ENCODE measurements around the gene SBF2.
"Not testable (repeated sequence)": the region's sequence is repeated elsewhere in the genome, so short reads cannot be mapped to it uniquely, and the experiment has no call there.

SBF2 gene

DNA sequence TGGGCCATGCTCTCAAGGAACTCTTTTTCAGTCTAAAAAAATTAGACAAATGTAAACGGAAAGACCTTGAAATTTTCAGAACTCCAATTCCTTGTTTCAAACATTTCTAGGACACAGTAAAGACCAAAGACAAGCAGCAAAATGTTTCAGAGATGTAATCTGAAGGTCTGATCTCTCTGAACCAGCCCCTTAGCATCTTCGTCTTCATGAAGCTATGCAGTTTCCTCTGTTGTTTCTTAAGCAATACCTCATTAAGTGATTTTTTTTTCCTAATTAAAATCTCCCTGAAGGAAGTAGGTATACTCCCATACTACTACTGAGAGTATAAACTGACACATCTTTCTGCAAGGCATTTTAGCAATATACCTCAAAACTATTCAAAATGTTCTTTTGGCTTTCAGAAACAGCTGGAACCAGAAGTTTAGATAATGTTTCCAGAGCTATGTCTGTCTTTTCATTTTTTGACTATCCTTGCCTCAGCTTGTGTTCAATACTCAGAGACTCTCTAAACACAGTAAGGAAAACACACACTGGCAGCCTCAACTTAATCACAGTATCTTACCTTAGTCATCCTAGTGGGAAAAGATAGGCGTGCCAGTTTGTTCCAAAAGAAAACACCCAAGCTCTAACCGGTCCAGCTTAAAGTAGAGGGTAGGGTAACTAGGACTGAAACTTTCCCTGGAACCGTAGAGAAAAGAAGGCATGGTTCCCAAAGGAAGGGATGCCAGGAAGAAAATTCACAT lies 25.1 kb downstream of the SBF2 start:
- H3K36me3 ChIP-seq (ENCODE audit: insufficient read depth, low read length) = no peaks in the 10 kb centered on the region
- peaks cover 6% of the 10 kb centered on the region for H3K79me2 ChIP-seq (ENCODE audit: insufficient read depth, low read length)
- no peaks in the 10 kb centered on the region for H3K4me1 ChIP-seq (ENCODE audit: insufficient read depth, low read length)
- no peak overlapping the region for H3K4me3 ChIP-seq (ENCODE audit: low read depth in 1 of 2, low read length in 2 of 2)
- no peak overlapping the region for H3K27ac ChIP-seq (ENCODE audit: low read length)
- no peak overlapping the region for H2AFZ ChIP-seq (ENCODE audit: low read depth, low read length)
- H3K9me3 ChIP-seq (ENCODE audit: insufficient read depth, low read length, severe bottlenecking) = no peaks in the 10 kb centered on the region
- no peak overlapping the region for H3K9ac ChIP-seq (ENCODE audit: low read depth, low read length)
- TF ChIP-seq, protein P1, sequence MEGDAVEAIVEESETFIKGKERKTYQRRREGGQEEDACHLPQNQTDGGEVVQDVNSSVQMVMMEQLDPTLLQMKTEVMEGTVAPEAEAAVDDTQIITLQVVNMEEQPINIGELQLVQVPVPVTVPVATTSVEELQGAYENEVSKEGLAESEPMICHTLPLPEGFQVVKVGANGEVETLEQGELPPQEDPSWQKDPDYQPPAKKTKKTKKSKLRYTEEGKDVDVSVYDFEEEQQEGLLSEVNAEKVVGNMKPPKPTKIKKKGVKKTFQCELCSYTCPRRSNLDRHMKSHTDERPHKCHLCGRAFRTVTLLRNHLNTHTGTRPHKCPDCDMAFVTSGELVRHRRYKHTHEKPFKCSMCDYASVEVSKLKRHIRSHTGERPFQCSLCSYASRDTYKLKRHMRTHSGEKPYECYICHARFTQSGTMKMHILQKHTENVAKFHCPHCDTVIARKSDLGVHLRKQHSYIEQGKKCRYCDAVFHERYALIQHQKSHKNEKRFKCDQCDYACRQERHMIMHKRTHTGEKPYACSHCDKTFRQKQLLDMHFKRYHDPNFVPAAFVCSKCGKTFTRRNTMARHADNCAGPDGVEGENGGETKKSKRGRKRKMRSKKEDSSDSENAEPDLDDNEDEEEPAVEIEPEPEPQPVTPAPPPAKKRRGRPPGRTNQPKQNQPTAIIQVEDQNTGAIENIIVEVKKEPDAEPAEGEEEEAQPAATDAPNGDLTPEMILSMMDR (IDR thresholded peaks at IDR 0.05; ENCODE audit: borderline replicate concordance, extremely low read depth, low read length, poor library complexity, severe bottlenecking) = no peak
- no peak for TF ChIP-seq EZH2 (IDR thresholded peaks at IDR 0.05; ENCODE audit: borderline replicate concordance, low read depth, low read length, severe bottlenecking)
- ATAC-seq (ENCODE audit: insufficient read depth, low read depth) (no peak), DNase-seq (no peak)
- no peak overlapping the region for H3K4me2 ChIP-seq (ENCODE audit: insufficient read depth, low read length)
- peaks cover 4% of the 10 kb centered on the region; the same call in 1 of the 2 replicates for H4K20me1 ChIP-seq (ENCODE audit: insufficient read depth, low read length)
- no peaks in the 10 kb centered on the region for H3K27me3 ChIP-seq (ENCODE audit: insufficient read depth, low read length, poor library complexity)

- H3K4me1 ChIP-seq (ENCODE audit: insufficient read depth, low read length) = no peaks in the 10 kb centered on the region
- peaks cover 4% of the 10 kb centered on the region; the same call in 1 of the 2 replicates for H4K20me1 ChIP-seq (ENCODE audit: insufficient read depth, low read length)
- no peaks in the 10 kb centered on the region for H3K27me3 ChIP-seq (ENCODE audit: insufficient read depth, low read length, poor library complexity)
- H3K9ac ChIP-seq (ENCODE audit: low read depth, low read length) = no peak overlapping the region
- no peak overlapping the region for H2AFZ ChIP-seq (ENCODE audit: low read depth, low read length)
- ATAC-seq (ENCODE audit: insufficient read depth, low read depth) (no peak), DNase-seq (no peak)
- H3K4me3 ChIP-seq (ENCODE audit: low read depth in 1 of 2, low read length in 2 of 2) = no peak overlapping the region
- H3K36me3 ChIP-seq (ENCODE audit: insufficient read depth, low read length) = no peaks in the 10 kb centered on the region
- H3K9me3 ChIP-seq (ENCODE audit: insufficient read depth, low read length, severe bottlenecking) = no peaks in the 10 kb centered on the region
- TF ChIP-seq, protein P1 (IDR thresholded peaks at IDR 0.05; ENCODE audit: borderline replicate concordance, extremely low read depth, low read length, poor library complexity, severe bottlenecking) = no peak
- no peak for TF ChIP-seq EZH2 (IDR thresholded peaks at IDR 0.05; ENCODE audit: borderline replicate concordance, low read depth, low read length, severe bottlenecking)
- peaks cover 6% of the 10 kb centered on the region for H3K79me2 ChIP-seq (ENCODE audit: insufficient read depth, low read length)
- H3K27ac ChIP-seq (ENCODE audit: low read length) = no peak overlapping the region
- no peak overlapping the region for H3K4me2 ChIP-seq (ENCODE audit: insufficient read depth, low read length)
These were observed 26.2 kb downstream of the SBF2 start for GRCh38 chr11:10267821-10268220.

GRCh38 chr11:10265936-10266335 lies 28.1 kb downstream of the SBF2 start:
- no peak overlapping the region for H3K27ac ChIP-seq (ENCODE audit: low read length)

DNA sequence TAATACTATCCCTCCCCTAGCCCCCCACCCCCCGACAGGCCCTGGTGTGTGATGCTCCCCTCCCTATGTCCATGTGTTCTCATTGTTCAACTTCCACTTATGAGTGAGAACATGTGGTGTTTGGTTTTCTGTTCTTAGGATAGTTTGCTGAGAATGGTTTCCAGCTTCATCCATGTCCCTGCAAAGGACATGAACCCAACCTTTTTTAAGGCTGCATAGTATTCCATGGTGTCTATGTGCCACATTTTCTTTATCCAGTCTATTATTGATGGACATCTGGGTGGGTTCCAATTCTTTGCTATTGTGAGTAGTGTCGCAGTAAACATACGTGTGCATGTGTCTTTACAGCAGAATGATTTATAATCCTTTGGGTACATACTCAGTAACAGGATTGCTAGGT lies 29.3 kb downstream of the SBF2 start:
- not testable (repeated sequence) for H3K36me3 ChIP-seq (ENCODE audit: insufficient read depth, low read length); H3K9me3 ChIP-seq (ENCODE audit: insufficient read depth, low read length, severe bottlenecking); H3K27me3 ChIP-seq (ENCODE audit: insufficient read depth, low read length, poor library complexity); DNase-seq; H3K4me1 ChIP-seq (ENCODE audit: insufficient read depth, low read length); H4K20me1 ChIP-seq (ENCODE audit: insufficient read depth, low read length); H2AFZ ChIP-seq (ENCODE audit: low read depth, low read length); H3K79me2 ChIP-seq (ENCODE audit: insufficient read depth, low read length); H3K4me3 ChIP-seq (ENCODE audit: low read depth in 1 of 2, low read length in 2 of 2); H3K4me2 ChIP-seq (ENCODE audit: insufficient read depth, low read length); ATAC-seq (ENCODE audit: insufficient read depth, low read depth); H3K27ac ChIP-seq (ENCODE audit: low read length); H3K9ac ChIP-seq (ENCODE audit: low read depth, low read length)

More at GRCh38 chr11:10265936-10266335, 28.1 kb downstream of the SBF2 start:
- Histone ChIP-seq H3K9me3 (ENCODE audit: insufficient read depth, low read length, severe bottlenecking) (no peaks in the 10 kb centered on the region), H3K9ac (ENCODE audit: low read depth, low read length) (no peak overlapping the region), H3K4me2 (ENCODE audit: insufficient read depth, low read length) (no peak overlapping the region), H4K20me1 (ENCODE audit: insufficient read depth, low read length) (peaks cover 4% of the 10 kb centered on the region; the same call in 1 of the 2 replicates), H3K27me3 (ENCODE audit: insufficient read depth, low read length, poor library complexity) (no peaks in the 10 kb centered on the region), H3K4me3 (ENCODE audit: low read depth in 1 of 2, low read length in 2 of 2) (no peak overlapping the region), H2AFZ (ENCODE audit: low read depth, low read length) (no peak overlapping the region), H3K79me2 (ENCODE audit: insufficient read depth, low read length) (peaks cover 10% of the 10 kb centered on the region), H3K36me3 (ENCODE audit: insufficient read depth, low read length) (no peaks in the 10 kb centered on the region), H3K4me1 (ENCODE audit: insufficient read depth, low read length) (no peaks in the 10 kb centered on the region)
- ATAC-seq (ENCODE audit: insufficient read depth, low read depth) (no peak), DNase-seq (no peak)
- no peak for TF ChIP-seq EZH2 (IDR thresholded peaks at IDR 0.05; ENCODE audit: borderline replicate concordance, low read depth, low read length, severe bottlenecking)
- TF ChIP-seq, protein P1 (IDR thresholded peaks at IDR 0.05; ENCODE audit: borderline replicate concordance, extremely low read depth, low read length, poor library complexity, severe bottlenecking) = no peak
